ENCODE results near the gene DPH5.

- TF ChIP-seq CTCF (IDR thresholded peaks at IDR 0.05), result no peak
- no peak for TF ChIP-seq POLR2A (IDR thresholded peaks at IDR 0.05)
These were observed 11.7 kb upstream of the DPH5 start for GRCh38 chr1:101037316-101037715.
